Keratinocyte (primary cell): ENCODE results near the gene MMP21.

Experiments
- EZH2 ChIP-seq: IDR thresholded peaks from one replicate; pipeline ENCODE4 v1.6.1; 2012; ENCODE audit warnings: inconsistent platforms, mild to moderate bottlenecking, low read length, moderate library complexity
- TF ChIP-seq, protein P1 (sequence below), 3 experiments: IDR thresholded peaks in 1 of 3; conservative IDR thresholded peaks in 1 of 3; optimal IDR thresholded peaks in 1 of 3; 2 replicates in 2 of 3; 3 replicates in 1 of 3; pipeline versions ENCODE3 to v1.5.1; 2011; ENCODE audit warnings: low read length in 3 of 3, mild to moderate bottlenecking in 3 of 3, moderate library complexity in 2 of 3, control low read depth in 1 of 3, inconsistent platforms in 1 of 3; ENCODE audit not compliant: insufficient read depth in 2 of 3; ENCODE audit errors: extremely low read depth in 1 of 3

DNA sequence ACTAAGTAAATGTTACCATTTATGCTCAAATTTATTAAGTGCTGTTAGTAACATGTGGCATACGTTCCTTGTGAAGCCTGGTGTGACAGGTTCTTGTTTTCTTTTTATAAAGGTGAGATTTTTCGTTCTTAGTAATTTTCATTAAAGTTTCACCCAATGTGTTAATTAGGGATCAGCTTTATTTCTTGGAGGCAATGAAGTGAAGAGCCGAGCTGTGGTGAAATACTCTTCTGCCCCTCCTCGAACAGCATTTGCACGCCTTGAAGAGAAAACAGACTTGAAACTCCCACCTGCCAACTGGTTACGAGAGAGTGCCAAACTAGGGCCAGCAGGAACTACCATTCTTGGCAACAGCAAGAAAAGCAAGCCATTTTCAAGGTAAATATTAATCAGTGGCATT lies 54.6 kb downstream of the MMP21 start:
- TF ChIP-seq, protein P1, sequence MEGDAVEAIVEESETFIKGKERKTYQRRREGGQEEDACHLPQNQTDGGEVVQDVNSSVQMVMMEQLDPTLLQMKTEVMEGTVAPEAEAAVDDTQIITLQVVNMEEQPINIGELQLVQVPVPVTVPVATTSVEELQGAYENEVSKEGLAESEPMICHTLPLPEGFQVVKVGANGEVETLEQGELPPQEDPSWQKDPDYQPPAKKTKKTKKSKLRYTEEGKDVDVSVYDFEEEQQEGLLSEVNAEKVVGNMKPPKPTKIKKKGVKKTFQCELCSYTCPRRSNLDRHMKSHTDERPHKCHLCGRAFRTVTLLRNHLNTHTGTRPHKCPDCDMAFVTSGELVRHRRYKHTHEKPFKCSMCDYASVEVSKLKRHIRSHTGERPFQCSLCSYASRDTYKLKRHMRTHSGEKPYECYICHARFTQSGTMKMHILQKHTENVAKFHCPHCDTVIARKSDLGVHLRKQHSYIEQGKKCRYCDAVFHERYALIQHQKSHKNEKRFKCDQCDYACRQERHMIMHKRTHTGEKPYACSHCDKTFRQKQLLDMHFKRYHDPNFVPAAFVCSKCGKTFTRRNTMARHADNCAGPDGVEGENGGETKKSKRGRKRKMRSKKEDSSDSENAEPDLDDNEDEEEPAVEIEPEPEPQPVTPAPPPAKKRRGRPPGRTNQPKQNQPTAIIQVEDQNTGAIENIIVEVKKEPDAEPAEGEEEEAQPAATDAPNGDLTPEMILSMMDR (optimal IDR thresholded peaks at IDR 0.05 in 1 of 3, IDR thresholded peaks at IDR 0.05 in 1 of 3, conservative IDR thresholded peaks at IDR 0.05 in 1 of 3; ENCODE audit: extremely low read depth in 1 of 3, insufficient read depth in 2 of 3, low read length in 3 of 3), result no peak
- TF ChIP-seq EZH2, result no peak
